Measurements from ENCODE around the gene OR51B6. TPM values are rescaled to one million over a fixed set of nuclear protein-coding genes. Genes with fewer than 3 reads are reported as not detected.

Gene OR51B6
- total RNA-seq, 1 donor from 2014 or later, result not detected

DNA sequence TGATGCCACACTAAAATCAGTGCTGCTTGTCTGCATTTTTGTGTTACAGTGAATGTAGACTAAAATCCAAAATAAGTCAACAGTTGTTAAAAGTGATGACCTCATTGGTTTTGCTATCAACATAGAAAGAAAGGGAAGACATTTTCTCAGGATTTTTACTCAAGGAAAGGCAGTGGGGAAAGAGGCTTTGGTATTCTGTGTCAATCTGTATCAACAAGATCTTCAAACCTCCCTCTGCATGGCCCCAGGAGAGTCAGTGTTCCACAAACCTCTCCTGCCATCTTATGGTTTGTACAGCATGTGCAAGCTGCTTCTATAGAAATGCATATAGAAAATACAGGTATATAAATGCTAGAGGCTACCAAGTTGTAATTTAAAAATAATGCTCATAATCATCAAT, 18.5 kb downstream of the OR51B6 start:
- no peak for DNase-seq (ENCODE audit: extremely low spot score, unreplicated experiment)
- no peaks in the 10 kb centered on the region for H3K36me3 Mint-ChIP-seq (ENCODE audit: unreplicated experiment)
- no peaks in the 10 kb centered on the region for H3K4me1 Mint-ChIP-seq (ENCODE audit: unreplicated experiment)
- H3K27ac Mint-ChIP-seq (ENCODE audit: unreplicated experiment), result no peak overlapping the region
- H3K4me3 Mint-ChIP-seq (ENCODE audit: unreplicated experiment), result no peak overlapping the region
- H3K9me3 Mint-ChIP-seq (ENCODE audit: unreplicated experiment), result peaks cover 9% of the 10 kb centered on the region
- peaks cover 3% of the 10 kb centered on the region for H3K27me3 Mint-ChIP-seq (ENCODE audit: unreplicated experiment)
- TF ChIP-seq, protein P1, sequence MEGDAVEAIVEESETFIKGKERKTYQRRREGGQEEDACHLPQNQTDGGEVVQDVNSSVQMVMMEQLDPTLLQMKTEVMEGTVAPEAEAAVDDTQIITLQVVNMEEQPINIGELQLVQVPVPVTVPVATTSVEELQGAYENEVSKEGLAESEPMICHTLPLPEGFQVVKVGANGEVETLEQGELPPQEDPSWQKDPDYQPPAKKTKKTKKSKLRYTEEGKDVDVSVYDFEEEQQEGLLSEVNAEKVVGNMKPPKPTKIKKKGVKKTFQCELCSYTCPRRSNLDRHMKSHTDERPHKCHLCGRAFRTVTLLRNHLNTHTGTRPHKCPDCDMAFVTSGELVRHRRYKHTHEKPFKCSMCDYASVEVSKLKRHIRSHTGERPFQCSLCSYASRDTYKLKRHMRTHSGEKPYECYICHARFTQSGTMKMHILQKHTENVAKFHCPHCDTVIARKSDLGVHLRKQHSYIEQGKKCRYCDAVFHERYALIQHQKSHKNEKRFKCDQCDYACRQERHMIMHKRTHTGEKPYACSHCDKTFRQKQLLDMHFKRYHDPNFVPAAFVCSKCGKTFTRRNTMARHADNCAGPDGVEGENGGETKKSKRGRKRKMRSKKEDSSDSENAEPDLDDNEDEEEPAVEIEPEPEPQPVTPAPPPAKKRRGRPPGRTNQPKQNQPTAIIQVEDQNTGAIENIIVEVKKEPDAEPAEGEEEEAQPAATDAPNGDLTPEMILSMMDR (IDR thresholded peaks at IDR 0.05), result peak; percentile 36

DNA sequence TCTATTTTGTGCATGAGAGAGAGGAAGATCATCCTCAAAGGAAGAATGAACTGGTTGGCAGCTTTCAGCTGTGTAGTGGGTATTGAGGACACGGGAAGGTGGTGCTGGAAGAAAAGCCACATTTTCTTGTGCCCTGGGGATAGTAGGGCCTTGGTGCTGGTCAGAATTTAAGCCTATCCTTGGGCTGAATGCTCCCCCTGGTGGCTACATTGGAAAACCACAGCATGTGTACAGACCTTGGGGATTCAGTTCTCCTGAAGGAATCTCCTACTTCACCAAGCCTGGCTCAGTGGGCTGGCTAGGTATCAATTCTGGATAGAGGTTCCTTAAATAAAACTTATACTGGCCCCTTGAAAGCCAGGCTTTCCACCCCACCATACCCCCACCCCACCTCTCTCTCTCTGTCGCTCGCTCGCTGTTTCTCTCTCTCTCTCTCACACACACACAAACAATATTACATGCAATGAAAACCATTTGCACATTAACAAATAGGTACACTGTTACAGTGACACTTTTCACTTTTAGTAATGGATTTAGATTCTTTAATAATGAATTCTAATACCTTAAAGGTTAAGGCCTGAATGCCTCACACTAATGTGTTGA, 29.5 kb downstream of the OR51B6 start:
- TF ChIP-seq, protein P1 (IDR thresholded peaks at IDR 0.05), result peak; percentile 85
- no peaks in the 10 kb centered on the region for H3K36me3 Mint-ChIP-seq (ENCODE audit: unreplicated experiment)
- peaks cover 17% of the 10 kb centered on the region for H3K27me3 Mint-ChIP-seq (ENCODE audit: unreplicated experiment)
- no peak overlapping the region for H3K4me3 Mint-ChIP-seq (ENCODE audit: unreplicated experiment)
- H3K4me1 Mint-ChIP-seq (ENCODE audit: unreplicated experiment), result no peaks in the 10 kb centered on the region
- H3K27ac Mint-ChIP-seq (ENCODE audit: unreplicated experiment), result no peak overlapping the region
- H3K9me3 Mint-ChIP-seq (ENCODE audit: unreplicated experiment), result no peaks in the 10 kb centered on the region
- no peak for DNase-seq (ENCODE audit: extremely low spot score, unreplicated experiment)

DNA sequence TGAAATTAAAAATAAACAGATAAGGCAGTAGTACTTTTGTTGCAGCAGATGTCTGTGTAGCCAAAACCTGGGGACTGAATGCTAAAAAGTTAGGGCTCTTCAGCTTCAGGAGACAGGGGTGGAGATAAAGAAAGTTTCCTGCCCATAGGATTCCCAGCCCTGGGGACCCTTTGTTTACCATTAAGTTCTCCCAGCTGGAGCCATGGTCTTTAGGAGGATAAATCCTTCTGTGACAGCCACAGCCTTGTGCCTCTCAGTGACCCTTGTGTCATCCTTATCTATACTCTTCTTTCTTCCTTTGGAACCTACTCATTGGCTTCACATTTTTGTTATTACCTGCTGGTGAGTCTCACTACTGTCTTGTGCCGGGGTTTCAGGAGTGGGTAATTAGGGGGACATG, 32.3 kb downstream of the OR51B6 start, which contains the start of gene OR51M1:
Gene OR51M1, plus strand, starts transcription at position 237 of the 400 bp plus-strand sequence. CDS start 5,587 bp downstream, outside the sequence.
- no peaks in the 10 kb centered on the region for H3K9me3 Mint-ChIP-seq (ENCODE audit: unreplicated experiment)
- DNase-seq (ENCODE audit: extremely low spot score, unreplicated experiment), result no peak
- H3K4me3 Mint-ChIP-seq (ENCODE audit: unreplicated experiment), result no peak within 1 kb of the TSS
- H3K4me1 Mint-ChIP-seq (ENCODE audit: unreplicated experiment), result no peaks in the 10 kb centered on the region
- H3K27me3 Mint-ChIP-seq (ENCODE audit: unreplicated experiment), result peaks cover 17% of the 10 kb centered on the region
- H3K36me3 Mint-ChIP-seq (ENCODE audit: unreplicated experiment), result no peaks in the 10 kb centered on the region
- TF ChIP-seq, protein P1 (IDR thresholded peaks at IDR 0.05), result no peak
- H3K27ac Mint-ChIP-seq (ENCODE audit: unreplicated experiment), result no peak within 1 kb of the TSS

DNA sequence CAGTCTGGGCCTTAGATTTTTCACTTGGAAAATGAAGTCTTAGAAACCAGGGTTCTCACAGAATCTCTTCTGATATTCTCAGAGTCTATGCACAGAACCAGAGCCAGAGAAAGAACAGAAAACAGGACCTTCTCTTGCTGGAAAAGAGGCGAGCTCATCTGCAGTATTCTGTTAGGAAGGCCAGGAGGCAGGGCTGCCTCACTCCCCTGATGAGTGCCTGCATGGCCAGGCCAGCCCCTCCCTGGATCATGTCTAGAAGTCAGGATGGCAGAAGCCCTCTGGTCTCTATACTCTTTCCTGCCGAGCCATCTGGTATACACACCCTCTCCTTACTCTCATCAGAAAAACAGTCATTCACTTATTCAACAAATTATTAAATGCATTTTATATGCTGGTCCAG, 33.0 kb downstream of the OR51B6 start:
- no peaks in the 10 kb centered on the region for H3K4me1 Mint-ChIP-seq (ENCODE audit: unreplicated experiment)
- no peaks in the 10 kb centered on the region for H3K9me3 Mint-ChIP-seq (ENCODE audit: unreplicated experiment)
- H3K27ac Mint-ChIP-seq (ENCODE audit: unreplicated experiment), result no peak overlapping the region
- DNase-seq (ENCODE audit: extremely low spot score, unreplicated experiment), result no peak
- peaks cover 17% of the 10 kb centered on the region for H3K27me3 Mint-ChIP-seq (ENCODE audit: unreplicated experiment)
- TF ChIP-seq, protein P1 (IDR thresholded peaks at IDR 0.05), result no peak
- H3K4me3 Mint-ChIP-seq (ENCODE audit: unreplicated experiment), result no peak overlapping the region
- H3K36me3 Mint-ChIP-seq (ENCODE audit: unreplicated experiment), result no peaks in the 10 kb centered on the region

DNA sequence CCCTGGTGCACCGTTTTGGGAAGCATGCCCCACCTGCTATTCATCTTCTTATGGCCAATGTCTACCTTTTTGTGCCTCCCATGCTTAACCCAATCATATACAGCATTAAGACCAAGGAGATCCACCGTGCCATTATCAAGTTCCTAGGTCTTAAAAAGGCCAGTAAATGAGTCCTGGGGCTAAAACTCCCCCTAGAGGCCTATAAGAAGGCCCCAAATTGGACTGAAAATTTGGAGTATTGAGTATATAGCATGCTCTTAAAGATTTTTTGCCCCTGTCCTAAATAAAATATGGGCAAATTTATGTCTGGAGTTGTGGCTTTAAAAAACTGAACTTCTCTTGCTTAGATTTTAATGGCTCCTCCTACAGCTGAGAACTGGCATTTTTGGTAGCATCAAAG, 38.9 kb downstream of the OR51B6 start:
- H3K27ac Mint-ChIP-seq (ENCODE audit: unreplicated experiment), result no peak overlapping the region
- TF ChIP-seq, protein P1 (IDR thresholded peaks at IDR 0.05), result no peak
- peaks cover 14% of the 10 kb centered on the region for H3K27me3 Mint-ChIP-seq (ENCODE audit: unreplicated experiment)
- no peak for DNase-seq (ENCODE audit: extremely low spot score, unreplicated experiment)
- H3K4me3 Mint-ChIP-seq (ENCODE audit: unreplicated experiment), result no peak overlapping the region
- H3K9me3 Mint-ChIP-seq (ENCODE audit: unreplicated experiment), result no peaks in the 10 kb centered on the region
- H3K36me3 Mint-ChIP-seq (ENCODE audit: unreplicated experiment), result no peaks in the 10 kb centered on the region
- no peaks in the 10 kb centered on the region for H3K4me1 Mint-ChIP-seq (ENCODE audit: unreplicated experiment)
